ENCODE results near the gene NSDHL. TPM values are rescaled to one million over a fixed set of nuclear protein-coding genes. Genes with fewer than 3 reads are reported as not detected.

Gene NSDHL
- total RNA-seq, 1 experiment from 2014 or later: 31.6 TPM

- H3K4ac ChIP-seq (ENCODE audit: low read depth, low read length): no peak overlapping the region
- H2AFZ ChIP-seq (ENCODE audit: low read length): no peak overlapping the region
- H3K14ac ChIP-seq (ENCODE audit: insufficient read depth, low read length): no peak overlapping the region
- H3K23me2 ChIP-seq (ENCODE audit: insufficient read length, low read depth, low read length, poor library complexity, severe bottlenecking): no peaks in the 10 kb centered on the region
- Mint-ChIP-seq H3K36me3 (ENCODE audit: insufficient read depth in 1 of 3, low read depth in 3 of 3) (peaks cover 3 to 10% (median 3%) of the 10 kb centered on the region in 3 experiments; a peak in 5 of 7 replicates), H3K27ac (no peak overlapping the region), H3K9me3 (peaks cover 70 to 82% of the 10 kb centered on the region in 2 experiments), H3K4me3 (no peak overlapping the region), H3K4me1 (peaks cover 6 to 16% of the 10 kb centered on the region in 2 experiments; a peak in 3 of 4 replicates), H3K27me3 (ENCODE audit: low read depth) (no peaks in the 10 kb centered on the region)
- H3K27me3 ChIP-seq (ENCODE audit: insufficient read depth, low read length): no peaks in the 10 kb centered on the region
- no CpG with 5 or more reads among the region's 21 CpGs for WGBS (ENCODE audit: extremely low coverage, insufficient read length, low lambda C conversion rate)
- H3K9ac ChIP-seq (ENCODE audit: extremely low read depth, insufficient read length, low read length): no peak overlapping the region
- no peak overlapping the region for H4K91ac ChIP-seq (ENCODE audit: insufficient read length, low read depth, low read length)
- no peaks in the 10 kb centered on the region for H4K20me1 ChIP-seq (ENCODE audit: control insufficient read depth, insufficient read depth, insufficient read length)
- H4K8ac ChIP-seq (replicated peaks; ENCODE audit: insufficient read length, low read depth, low read length): no peak overlapping the region
- H2BK12ac ChIP-seq (ENCODE audit: insufficient read length, low read depth, low read length): no peak overlapping the region
- TF ChIP-seq CTCF (conservative IDR thresholded peaks at IDR 0.05): no peak
- no peak overlapping the region for H2BK20ac ChIP-seq (ENCODE audit: low read depth, low read length, poor library complexity, severe bottlenecking)
- H3K4me1 ChIP-seq (ENCODE audit: insufficient read depth, low read length): no peaks in the 10 kb centered on the region
- no peak overlapping the region for H3K4me2 ChIP-seq (ENCODE audit: insufficient read depth, insufficient read length, low read length)
- no peak overlapping the region for H3K56ac ChIP-seq (ENCODE audit: insufficient read length, low read depth, low read length)
- peaks cover 42% of the 10 kb centered on the region for H3K9me3 ChIP-seq (ENCODE audit: control insufficient read depth, low read depth, low read length)
- no peak overlapping the region for H3K23ac ChIP-seq (ENCODE audit: insufficient read length, low read depth, low read length)
- no peak overlapping the region for H4K5ac ChIP-seq (ENCODE audit: insufficient read length, low read depth, low read length)
- H2BK120ac ChIP-seq (ENCODE audit: low read depth, low read length, poor library complexity, severe bottlenecking): no peak overlapping the region
- H2BK15ac ChIP-seq (ENCODE audit: low read depth, low read length): no peak overlapping the region
- H3K79me2 ChIP-seq (ENCODE audit: insufficient read depth, low read length): no peaks in the 10 kb centered on the region
- no peak overlapping the region for H2AK5ac ChIP-seq (ENCODE audit: insufficient read length, low read length)
- no peak overlapping the region for H2BK5ac ChIP-seq (ENCODE audit: insufficient read length, low read length)
- no peak for DNase-seq
- no peak overlapping the region for H3K18ac ChIP-seq (ENCODE audit: insufficient read length, low read depth, low read length)
- no peak overlapping the region for H3T11ph ChIP-seq (ENCODE audit: low read length)
- H3K27ac ChIP-seq (ENCODE audit: insufficient read length, low read depth, low read length): no peak overlapping the region
- no peaks in the 10 kb centered on the region for H3K79me1 ChIP-seq (ENCODE audit: insufficient read depth, low read depth, low read length, poor library complexity, severe bottlenecking)
Measured at GRCh38 chrX:152917656-152918579, 87.1 kb downstream of the NSDHL start.

All from H9 (cell line).